ENCODE results near the gene PCDH12. TPM values are rescaled to one million over a fixed set of nuclear protein-coding genes. Genes with fewer than 3 reads are reported as not detected.

PCDH12 gene
- polyA plus RNA-seq, 4 donors, result 13.9 to 16.5 (median 14.3) TPM

- DNase-seq (ENCODE audit: low read depth in 4 of 4, low spot score in 3 of 4), result peak in 2 of 4 donors; percentile 21 to 27
Measured at GRCh38 chr5:141913560-141914198, 44.3 kb downstream of the PCDH12 start.

- no peak for DNase-seq (ENCODE audit: low read depth in 4 of 4, low spot score in 3 of 4)
Measured at GRCh38 chr5:141910271-141910673, 47.7 kb downstream of the PCDH12 start.

- no peak for DNase-seq (ENCODE audit: low read depth in 4 of 4, low spot score in 3 of 4)
Measured at GRCh38 chr5:141909212-141909611, 48.8 kb downstream of the PCDH12 start.

GRCh38 chr5:141908796-141909195, 49.2 kb downstream of the PCDH12 start:
- DNase-seq (ENCODE audit: low read depth in 4 of 4, low spot score in 3 of 4), result no peak

GRCh38 chr5:141906972-141907371, 51.0 kb downstream of the PCDH12 start:
- no peak for DNase-seq (ENCODE audit: low read depth in 4 of 4, low spot score in 3 of 4)

- no peak for DNase-seq (ENCODE audit: low read depth in 4 of 4, low spot score in 3 of 4)
Measured at GRCh38 chr5:141906517-141906916, 51.5 kb downstream of the PCDH12 start.

GRCh38 chr5:141904551-141904950, 53.5 kb downstream of the PCDH12 start:
- DNase-seq (ENCODE audit: low read depth in 4 of 4, low spot score in 3 of 4), result no peak

- DNase-seq (ENCODE audit: low read depth in 4 of 4, low spot score in 3 of 4), result no peak
Measured at GRCh38 chr5:141903261-141903660, 54.7 kb downstream of the PCDH12 start.

GRCh38 chr5:141902015-141902814, 55.8 kb downstream of the PCDH12 start:
- no peak for DNase-seq (ENCODE audit: low read depth in 4 of 4, low spot score in 3 of 4)

GRCh38 chr5:141898448-141899049, 59.5 kb downstream of the PCDH12 start:
- no peak for DNase-seq (ENCODE audit: low read depth in 4 of 4, low spot score in 3 of 4)

- no peak for DNase-seq (ENCODE audit: low read depth in 4 of 4, low spot score in 3 of 4)
Measured at GRCh38 chr5:141897425-141897824, 60.6 kb downstream of the PCDH12 start.

Other genes with a start within 250 kb of the PCDH12 start
- 10 to 100 TPM in 3 of 4 donors, 1 to 10 TPM in 1; 8.8 to 24.9 (median 23.2) TPM for gene PCDH1, start 79.8 kb downstream of the PCDH12 start, polyA plus RNA-seq (ENCODE audit: insufficient read length in 4 of 4)
- gene DELE1, start 34.3 kb downstream of the PCDH12 start, polyA plus RNA-seq (ENCODE audit: insufficient read length in 4 of 4), result 100 to 1,000 TPM in 2 of 4 donors, 10 to 100 TPM in 2; 87.1 to 130 (median 101) TPM
- 10 to 100 TPM; 48.6 to 71.5 (median 61.4) TPM for gene RNF14, start 10.9 kb upstream of the PCDH12 start, polyA plus RNA-seq (ENCODE audit: insufficient read length in 4 of 4)
- 10 to 100 TPM; 43.4 to 70.2 (median 60.1) TPM for gene GNPDA1, start 54.8 kb upstream of the PCDH12 start, polyA plus RNA-seq (ENCODE audit: insufficient read length in 4 of 4)
- gene NDFIP1, start 150.6 kb upstream of the PCDH12 start, polyA plus RNA-seq (ENCODE audit: insufficient read length in 4 of 4), result 100 to 1,000 TPM; 116 to 154 (median 136) TPM

Measured in left renal pelvis (tissue), 4 donors.